ENCODE results near the gene LRRC8B.

DNA sequence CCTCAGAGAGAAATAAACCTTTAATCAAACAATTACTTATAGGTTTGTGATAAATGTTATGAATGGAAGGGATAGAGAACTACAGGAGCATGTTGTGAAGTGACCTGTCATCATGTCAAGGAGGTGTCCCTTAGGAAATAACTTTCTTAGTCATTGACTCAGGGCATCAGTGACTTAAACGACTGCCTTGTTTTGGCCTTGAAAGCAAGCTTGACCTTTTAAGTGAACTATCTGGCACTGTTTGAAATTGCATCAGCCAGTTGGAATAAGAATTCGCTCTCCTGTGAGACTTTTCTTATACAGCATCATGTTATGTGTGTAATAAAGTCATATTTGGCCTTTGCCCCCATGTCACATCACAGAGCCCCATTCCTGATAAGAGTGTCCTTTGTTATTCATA is 30.9 kb downstream of the LRRC8B start:
- TF ChIP-seq ZNF782 (CRISPR knock-in tag; IDR thresholded peaks at IDR 0.05; ENCODE audit: borderline replicate concordance) (no peak), SAFB2 (CRISPR knock-in tag; IDR thresholded peaks at IDR 0.05; ENCODE audit: borderline replicate concordance, low read depth) (no peak)
- TF ChIP-seq, protein P1, sequence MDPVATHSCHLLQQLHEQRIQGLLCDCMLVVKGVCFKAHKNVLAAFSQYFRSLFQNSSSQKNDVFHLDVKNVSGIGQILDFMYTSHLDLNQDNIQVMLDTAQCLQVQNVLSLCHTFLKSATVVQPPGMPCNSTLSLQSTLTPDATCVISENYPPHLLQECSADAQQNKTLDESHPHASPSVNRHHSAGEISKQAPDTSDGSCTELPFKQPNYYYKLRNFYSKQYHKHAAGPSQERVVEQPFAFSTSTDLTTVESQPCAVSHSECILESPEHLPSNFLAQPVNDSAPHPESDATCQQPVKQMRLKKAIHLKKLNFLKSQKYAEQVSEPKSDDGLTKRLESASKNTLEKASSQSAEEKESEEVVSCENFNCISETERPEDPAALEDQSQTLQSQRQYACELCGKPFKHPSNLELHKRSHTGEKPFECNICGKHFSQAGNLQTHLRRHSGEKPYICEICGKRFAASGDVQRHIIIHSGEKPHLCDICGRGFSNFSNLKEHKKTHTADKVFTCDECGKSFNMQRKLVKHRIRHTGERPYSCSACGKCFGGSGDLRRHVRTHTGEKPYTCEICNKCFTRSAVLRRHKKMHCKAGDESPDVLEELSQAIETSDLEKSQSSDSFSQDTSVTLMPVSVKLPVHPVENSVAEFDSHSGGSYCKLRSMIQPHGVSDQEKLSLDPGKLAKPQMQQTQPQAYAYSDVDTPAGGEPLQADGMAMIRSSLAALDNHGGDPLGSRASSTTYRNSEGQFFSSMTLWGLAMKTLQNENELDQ (CRISPR knock-in tag; IDR thresholded peaks at IDR 0.05; ENCODE audit: borderline replicate concordance), result no peak
- TF ChIP-seq, protein P2, sequence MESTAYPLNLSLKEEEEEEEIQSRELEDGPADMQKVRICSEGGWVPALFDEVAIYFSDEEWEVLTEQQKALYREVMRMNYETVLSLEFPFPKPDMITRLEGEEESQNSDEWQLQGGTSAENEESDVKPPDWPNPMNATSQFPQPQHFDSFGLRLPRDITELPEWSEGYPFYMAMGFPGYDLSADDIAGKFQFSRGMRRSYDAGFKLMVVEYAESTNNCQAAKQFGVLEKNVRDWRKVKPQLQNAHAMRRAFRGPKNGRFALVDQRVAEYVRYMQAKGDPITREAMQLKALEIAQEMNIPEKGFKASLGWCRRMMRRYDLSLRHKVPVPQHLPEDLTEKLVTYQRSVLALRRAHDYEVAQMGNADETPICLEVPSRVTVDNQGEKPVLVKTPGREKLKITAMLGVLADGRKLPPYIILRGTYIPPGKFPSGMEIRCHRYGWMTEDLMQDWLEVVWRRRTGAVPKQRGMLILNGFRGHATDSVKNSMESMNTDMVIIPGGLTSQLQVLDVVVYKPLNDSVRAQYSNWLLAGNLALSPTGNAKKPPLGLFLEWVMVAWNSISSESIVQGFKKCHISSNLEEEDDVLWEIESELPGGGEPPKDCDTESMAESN (CRISPR knock-in tag; conservative IDR thresholded peaks at IDR 0.05), result no peak
